Activated CD4-positive, alpha-beta T cell treated with anti-CD3 and anti-CD28 coated beads for 36 hours (primary cell): ENCODE data around the gene NGRN. TPM values are rescaled to one million over a fixed set of nuclear protein-coding genes. Genes with fewer than 3 reads are reported as not detected.
A peak's percentile ranks its signal among the peaks of the same experiment; 100 is the strongest.
"Not testable (repeated sequence)": the region's sequence is repeated elsewhere in the genome, so short reads cannot be mapped to it uniquely, and the experiment has no call there.

Source experiments
- ATAC-seq: fragments of 200-7000 bp; cut with Tn5 transposase; one replicate; pipeline ENCODE4 v1.10.0; 2021; ENCODE audit warnings: mild to moderate bottlenecking, moderate library complexity
- CTCF ChIA-PET: fragments of 350-600 bp; sonication (Branson Sonifier 250); formaldehyde crosslinking; loops from one replicate; lab custom pipeline; 2021; ENCODE audit warnings: antibody characterized with exemption; lab: Charles Lee
- POLR2A ChIA-PET: fragments of 350-600 bp; sonication (Branson Sonifier 250); formaldehyde crosslinking; loops from one replicate; lab custom pipeline; 2021; ENCODE audit warnings: antibody characterized with exemption, inconsistent platforms; lab: Charles Lee
- DNase-seq: peaks from one replicate; pipeline ENCODE4 v3.0.0-alpha.2; 2020
- H3K27ac Mint-ChIP-seq: one replicate; pipeline ENCODE4 v1.8.0; 2021; ENCODE audit warnings: mixed read lengths
- H3K27me3 Mint-ChIP-seq: one replicate; pipeline ENCODE4 v1.8.0; 2021; ENCODE audit warnings: mixed read lengths
- H3K36me3 Mint-ChIP-seq: one replicate; pipeline ENCODE4 v1.8.0; 2021; ENCODE audit warnings: low read depth, mixed read lengths
- H3K4me1 Mint-ChIP-seq: one replicate; pipeline ENCODE4 v1.8.0; 2021; ENCODE audit warnings: mixed read lengths
- H3K4me3 Mint-ChIP-seq: one replicate; pipeline ENCODE4 v1.8.0; 2021; ENCODE audit warnings: mild to moderate bottlenecking, moderate library complexity, mixed read lengths
- H3K9me3 Mint-ChIP-seq: one replicate; pipeline ENCODE4 v1.8.0; 2021; ENCODE audit warnings: low read depth, mixed read lengths
- intact Hi-C, 2 experiments: fragments of 100-400 bp; cut with DNase I in 1 of 2; cut with micrococcal nuclease in 1 of 2; formaldehyde crosslinking; loops; one replicate each; pipeline versions ENCODE4 v1.14.2 to v1.15.1; 2022 to 2024; cut with DNase I, micrococcal nuclease
- total RNA-seq, 2 experiments: library from RNA; stranded (reverse); gene quantifications; one replicate each; pipeline ENCODE4 v1.2.3, GENCODE V29; 2021

NGRN gene
- total RNA-seq, 2 experiments from 2014 or later, result 22.0 to 23.9 TPM

DNA sequence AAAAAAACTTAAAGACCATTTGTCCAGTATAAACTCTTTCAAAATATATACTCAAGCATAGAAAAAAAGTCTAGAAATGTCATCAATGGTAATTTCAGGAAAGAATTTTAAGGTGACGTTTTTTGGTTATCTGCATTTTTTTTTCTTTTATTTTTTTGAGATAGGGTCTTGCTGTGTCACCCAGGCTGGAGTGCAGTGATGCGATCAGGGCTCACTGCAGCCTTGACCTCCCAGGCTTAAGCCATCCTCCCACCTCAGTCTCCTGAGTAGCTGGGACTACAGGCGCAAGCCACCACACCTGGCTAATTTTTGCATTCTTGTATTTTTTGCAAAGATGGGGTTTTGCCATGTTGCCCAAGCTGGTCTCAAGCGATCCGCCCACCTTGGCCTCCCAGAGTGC, 15.3 kb downstream of the NGRN start:
- H3K36me3 Mint-ChIP-seq, H3K4me1 Mint-ChIP-seq, H3K27me3 Mint-ChIP-seq: not testable (repeated sequence)

DNA sequence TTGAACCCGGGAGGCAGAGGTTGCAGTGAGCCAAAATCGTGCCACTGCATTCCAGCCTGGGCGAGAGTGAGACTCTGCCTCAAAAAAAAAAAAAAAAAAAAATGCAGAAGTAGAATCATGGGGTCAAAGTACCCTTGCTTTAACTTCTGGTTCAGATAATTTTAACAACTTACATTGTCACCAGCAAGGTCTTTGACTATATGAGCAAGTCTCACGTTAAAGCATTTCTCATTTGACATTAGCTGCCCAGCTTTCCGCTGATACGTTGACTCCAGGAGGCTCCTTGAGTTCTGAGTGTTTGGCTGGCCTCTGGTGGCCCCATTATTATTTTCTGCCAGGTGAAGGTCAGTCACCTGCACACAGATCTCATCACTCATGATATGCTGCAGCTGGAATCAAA, 16.2 kb downstream of the NGRN start:
- intact Hi-C loops, H3K4me3 Mint-ChIP-seq, H3K27me3 Mint-ChIP-seq, H3K4me1 Mint-ChIP-seq, H3K9me3 Mint-ChIP-seq, H3K27ac Mint-ChIP-seq, DNase-seq, H3K36me3 Mint-ChIP-seq, POLR2A ChIA-PET, ATAC-seq: not testable (repeated sequence)
- CTCF ChIA-PET, result interaction anchor here (1.0 to 1.6 kb wide), 4 partner anchors 9 to 200 kb away, joined by 3 to 6 read pairs (median 5); no protein-coding TSS in a partner anchor

More for the DNA sequence above, 15.3 kb downstream of the NGRN start:
- H3K27ac Mint-ChIP-seq, intact Hi-C loops, H3K9me3 Mint-ChIP-seq, DNase-seq, H3K4me3 Mint-ChIP-seq, ATAC-seq: not testable (repeated sequence)
- ChIA-PET CTCF (interaction anchor here (1.4 kb wide), 1 partner anchor 159 kb away, joined by 3 read pairs; no protein-coding TSS in a partner anchor), POLR2A (interaction anchor here (0.5 to 0.7 kb wide), 2 partner anchors 292 to 412 kb away, joined by 4 to 7 read pairs; no protein-coding TSS in a partner anchor)

DNA sequence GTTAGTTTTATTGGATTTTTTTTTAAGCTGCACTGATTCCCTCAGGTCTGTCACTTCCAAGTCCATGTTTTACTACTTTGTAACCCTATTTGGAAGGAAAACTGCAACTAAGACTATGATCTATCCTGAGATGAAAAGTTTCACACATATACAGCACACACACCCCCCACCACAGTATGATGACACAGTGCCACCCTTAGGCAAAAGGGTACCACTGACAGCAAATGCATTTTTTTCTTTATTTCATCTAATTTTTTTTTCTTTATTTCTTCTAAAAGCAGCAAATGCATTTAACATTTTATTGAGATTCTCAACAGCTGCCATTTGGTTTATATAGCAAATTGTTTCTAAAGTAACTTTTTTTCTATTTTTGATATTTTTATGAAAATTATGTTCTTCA, 21.2 kb downstream of the NGRN start:
- Mint-ChIP-seq H3K27me3 (no peaks in the 10 kb centered on the region), H3K27ac (no peak overlapping the region), H3K4me1 (no peaks in the 10 kb centered on the region), H3K36me3 (no peaks in the 10 kb centered on the region), H3K9me3 (no peaks in the 10 kb centered on the region), H3K4me3 (no peak overlapping the region)
- DNase-seq (peak; percentile 61), ATAC-seq (peak; percentile 83)
- POLR2A ChIA-PET, result interaction anchor here (0.7 kb wide), 1 partner anchor 211 kb away, joined by 3 read pairs; no protein-coding TSS in a partner anchor
- intact Hi-C loops, result loop anchor here (1.0 to 5.0 kb wide), 3 partner anchors 67 to 144 kb away; no protein-coding TSS in a partner anchor
- CTCF ChIA-PET, result interaction anchor here (0.6 to 1.2 kb wide), 7 partner anchors 10 to 144 kb away, joined by 3 to 4 read pairs (median 3); partner anchors contain the start of gene SEMA4B

DNA sequence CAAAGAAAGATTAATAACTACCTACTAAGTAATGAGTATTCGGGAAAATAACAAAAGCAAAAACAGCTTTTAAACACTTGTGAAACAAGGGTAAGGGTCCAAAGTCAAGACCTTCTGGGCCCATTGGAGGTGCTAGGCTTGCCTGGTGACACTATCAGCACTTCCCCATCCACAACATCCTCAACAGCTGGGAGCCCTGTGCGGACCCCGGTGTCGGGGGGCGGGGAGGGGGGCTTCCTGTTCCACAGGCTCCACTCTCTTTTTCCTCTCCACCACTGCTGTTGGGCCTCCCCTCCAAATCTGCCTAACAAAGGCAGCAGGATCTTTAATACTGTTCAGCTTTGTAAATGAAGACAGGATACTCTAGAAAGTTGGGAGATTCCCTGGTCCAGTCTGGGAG, 21.6 kb downstream of the NGRN start:
- H3K27ac Mint-ChIP-seq, result no peak overlapping the region
- ChIA-PET CTCF (interaction anchor here (0.7 to 1.3 kb wide), 7 partner anchors 9 to 144 kb away, joined by 3 to 4 read pairs (median 3); partner anchors contain the start of gene SEMA4B), POLR2A (no interaction called here)
- H3K4me3 Mint-ChIP-seq, result no peak overlapping the region
- H3K4me1 Mint-ChIP-seq, result no peaks in the 10 kb centered on the region
- no peak for DNase-seq
- intact Hi-C loops, result loop anchor here in 1 of 2 experiments (5.0 kb wide), 1 partner anchor 145 kb away; no protein-coding TSS in a partner anchor
- H3K36me3 Mint-ChIP-seq, result no peaks in the 10 kb centered on the region
- no peaks in the 10 kb centered on the region for H3K9me3 Mint-ChIP-seq
- no peak for ATAC-seq
- H3K27me3 Mint-ChIP-seq, result no peaks in the 10 kb centered on the region

DNA sequence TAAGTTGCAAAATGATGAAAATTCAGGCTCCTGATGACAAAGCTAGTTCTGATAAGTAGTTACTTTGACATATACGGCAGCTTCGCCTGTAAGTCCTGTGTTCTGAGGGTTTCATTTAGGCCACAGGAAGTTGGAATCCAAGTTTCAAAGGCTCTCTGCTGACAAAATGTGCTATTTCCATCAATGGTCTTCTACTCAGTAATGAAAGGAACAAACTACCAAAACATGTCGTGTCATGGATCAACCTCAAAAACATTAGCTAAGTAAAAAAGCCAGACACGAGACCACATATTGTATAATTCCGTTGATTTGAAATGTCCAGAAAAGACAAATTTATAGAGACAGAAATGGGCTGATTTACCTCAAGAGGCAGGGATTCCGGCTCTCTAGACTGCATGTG, 22.5 kb downstream of the NGRN start:
- ATAC-seq (no peak), DNase-seq (no peak)
- no peak overlapping the region for H3K4me3 Mint-ChIP-seq
- no peaks in the 10 kb centered on the region for H3K36me3 Mint-ChIP-seq
- H3K4me1 Mint-ChIP-seq, result no peaks in the 10 kb centered on the region
- CTCF ChIA-PET, result interaction anchor here (0.6 to 2.1 kb wide), 7 partner anchors 11 to 513 kb away, joined by 3 to 5 read pairs (median 3); no protein-coding TSS in a partner anchor
- H3K27ac Mint-ChIP-seq, result no peak overlapping the region
- POLR2A ChIA-PET, result no interaction called here
- H3K9me3 Mint-ChIP-seq, result no peaks in the 10 kb centered on the region
- no peaks in the 10 kb centered on the region for H3K27me3 Mint-ChIP-seq
- intact Hi-C loops, result loop anchor here in 1 of 2 experiments (5.0 kb wide), 1 partner anchor 146 kb away; no protein-coding TSS in a partner anchor

DNA sequence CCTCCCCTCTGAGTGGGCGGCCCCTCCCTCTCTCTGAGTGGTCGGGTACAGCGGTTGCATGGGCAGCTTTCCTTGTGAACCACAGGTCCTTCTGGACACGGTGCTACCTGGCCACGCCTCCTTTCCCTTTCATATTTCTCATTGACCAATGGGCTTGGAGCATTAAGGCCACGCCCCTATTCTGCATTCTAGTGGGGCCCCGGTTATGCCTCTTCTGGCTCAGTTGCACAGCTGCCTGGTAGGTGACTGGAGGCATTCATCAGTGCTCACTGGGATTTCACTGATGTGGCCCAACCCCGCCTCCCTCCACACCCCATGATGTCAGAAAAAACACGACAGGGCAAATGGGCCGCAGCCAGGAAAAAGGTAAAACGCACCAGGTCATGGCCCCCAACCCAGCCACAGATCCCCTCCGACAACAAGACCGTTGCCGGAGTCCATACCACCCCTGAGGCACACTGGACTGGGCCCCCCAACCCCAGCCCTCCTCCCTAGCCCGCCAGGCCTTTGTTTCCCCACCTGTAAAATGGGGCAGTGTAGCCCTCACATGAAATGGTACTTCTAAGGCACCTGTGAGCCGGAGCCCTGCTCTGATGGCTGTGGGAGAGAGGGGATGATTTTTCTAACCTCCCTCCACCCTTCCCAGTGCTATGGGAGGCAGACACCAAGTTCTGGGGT, 26.3 kb downstream of the NGRN start:
- no peak overlapping the region for H3K4me3 Mint-ChIP-seq
- ChIA-PET CTCF (interaction anchor here (0.9 to 2.1 kb wide), 5 partner anchors 10 to 316 kb away, joined by 3 to 12 read pairs (median 6); no protein-coding TSS in a partner anchor), POLR2A (no interaction called here)
- no peaks in the 10 kb centered on the region for H3K36me3 Mint-ChIP-seq
- H3K4me1 Mint-ChIP-seq, result no peaks in the 10 kb centered on the region
- H3K27ac Mint-ChIP-seq, result no peak overlapping the region
- intact Hi-C loops, result no loop called here
- ATAC-seq (no peak), DNase-seq (peak; percentile 45)
- no peaks in the 10 kb centered on the region for H3K27me3 Mint-ChIP-seq
- H3K9me3 Mint-ChIP-seq, result no peaks in the 10 kb centered on the region

DNA sequence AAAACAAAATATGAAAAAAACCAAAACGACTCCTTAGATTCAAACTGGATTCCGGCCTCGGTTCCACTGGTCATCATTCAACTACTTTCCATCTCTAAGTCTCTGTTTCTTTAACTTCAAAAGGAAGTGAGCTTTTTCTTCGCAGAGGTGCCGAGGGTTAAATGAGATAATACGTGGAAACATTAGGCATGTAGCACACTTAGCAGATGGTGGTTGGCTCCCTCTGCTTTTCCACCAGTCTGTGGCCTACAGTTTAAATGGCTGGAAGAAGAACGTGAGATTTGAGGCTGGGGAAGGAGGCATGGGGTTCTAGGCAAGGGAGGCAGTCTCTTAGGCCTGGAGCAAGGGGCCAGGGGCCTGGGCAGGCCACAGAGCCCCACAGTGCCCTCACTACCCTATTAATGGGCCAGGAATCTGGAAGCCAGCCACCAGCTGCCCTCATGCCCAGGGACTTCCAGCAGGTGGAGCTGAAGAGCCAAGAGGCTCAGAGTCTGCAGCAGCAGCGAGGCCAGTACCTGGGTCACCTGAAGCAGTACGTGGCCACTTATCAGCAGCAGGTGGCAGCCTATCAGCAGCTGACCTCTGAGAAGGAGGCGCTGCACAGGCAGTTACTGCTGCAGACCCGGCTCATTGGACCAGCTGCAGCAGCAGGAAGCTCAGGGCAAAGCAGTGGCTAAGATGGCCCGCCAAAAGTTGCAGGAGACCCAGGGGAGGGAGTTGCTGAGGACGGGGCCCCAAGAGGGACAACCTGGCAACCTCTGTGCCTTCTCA, 27.8 kb downstream of the NGRN start:
- intact Hi-C loops, H3K36me3 Mint-ChIP-seq, H3K27me3 Mint-ChIP-seq, H3K4me1 Mint-ChIP-seq, H3K4me3 Mint-ChIP-seq, H3K9me3 Mint-ChIP-seq, H3K27ac Mint-ChIP-seq: not testable (repeated sequence)
- CTCF ChIA-PET, result interaction anchor here (0.6 to 2.8 kb wide), 26 partner anchors 9 to 924 kb away, joined by 3 to 20 read pairs (median 4); partner anchors contain the start of gene TTLL13
- DNase-seq, result peak; percentile 87
- POLR2A ChIA-PET, result interaction anchor here (0.6 kb wide), 1 partner anchor 188 kb away, joined by 5 read pairs; no protein-coding TSS in a partner anchor
- ATAC-seq, result peak; percentile 74

DNA sequence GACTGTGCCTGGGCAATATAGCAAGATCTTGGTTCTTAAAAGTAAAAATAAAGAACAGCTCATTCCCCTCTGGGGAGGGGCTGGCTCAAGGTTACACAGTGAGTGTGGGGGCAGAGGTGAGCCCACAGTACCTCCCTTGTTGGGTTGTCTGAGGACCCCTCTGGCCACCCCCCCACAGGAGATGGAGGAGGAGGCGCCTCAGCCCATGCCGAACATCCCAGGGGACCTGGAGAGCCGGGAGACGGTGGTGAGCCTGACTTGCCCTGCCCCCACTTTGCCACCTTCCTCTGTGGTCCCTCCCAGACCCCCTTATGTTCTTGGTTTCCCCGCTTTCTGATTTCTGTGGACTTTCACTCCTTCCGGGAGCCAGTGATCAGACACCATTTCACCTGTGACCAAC, 28.7 kb downstream of the NGRN start:
- H3K27ac Mint-ChIP-seq, result no peak overlapping the region
- ATAC-seq, result no peak
- no peak overlapping the region for H3K4me3 Mint-ChIP-seq
- DNase-seq, result no peak
- no peaks in the 10 kb centered on the region for H3K27me3 Mint-ChIP-seq
- no peaks in the 10 kb centered on the region for H3K4me1 Mint-ChIP-seq
- no peaks in the 10 kb centered on the region for H3K9me3 Mint-ChIP-seq
- ChIA-PET CTCF (interaction anchor here (0.7 to 2.8 kb wide), 13 partner anchors 8 to 326 kb away, joined by 3 to 20 read pairs (median 5); partner anchors contain the start of gene TTLL13), POLR2A (no interaction called here)
- H3K36me3 Mint-ChIP-seq, result no peaks in the 10 kb centered on the region
- intact Hi-C loops, result no loop called here

DNA sequence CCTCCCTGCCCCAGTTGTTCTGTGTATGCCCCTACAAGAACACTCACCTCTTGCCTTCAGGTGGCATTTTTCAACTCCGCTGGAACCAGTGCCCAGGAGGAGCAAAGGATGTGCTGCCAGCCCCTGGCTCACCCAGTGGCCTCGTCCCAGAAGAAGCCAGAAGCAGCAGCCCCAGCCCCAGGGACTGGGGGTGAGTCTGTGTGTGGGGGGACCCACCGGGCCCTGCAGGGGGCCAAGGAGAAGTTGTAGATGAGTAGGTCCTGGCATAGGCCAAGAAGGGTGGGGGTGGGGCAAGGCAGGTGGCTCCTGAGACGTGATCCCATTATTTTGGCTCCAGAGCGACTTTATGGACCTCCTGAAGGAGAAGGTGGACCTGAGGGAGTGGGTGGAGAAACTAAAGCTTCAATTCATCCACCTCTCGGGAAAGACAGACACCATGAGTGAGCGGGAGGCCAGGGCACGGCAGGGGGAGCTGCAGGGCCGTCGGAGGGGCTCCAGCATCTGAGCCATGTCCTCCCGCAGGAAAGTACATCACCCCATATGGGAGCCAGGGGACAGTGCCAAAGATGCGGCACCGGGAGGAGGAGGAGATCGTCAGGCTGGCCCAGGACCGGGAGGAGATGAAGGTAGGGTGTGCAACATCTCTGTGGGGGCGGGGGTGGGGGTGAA, 29.3 kb downstream of the NGRN start:
- H3K27me3 Mint-ChIP-seq, result no peaks in the 10 kb centered on the region
- H3K4me1 Mint-ChIP-seq, result no peaks in the 10 kb centered on the region
- H3K4me3 Mint-ChIP-seq, result no peak overlapping the region
- intact Hi-C loops, result no loop called here
- CTCF ChIA-PET, result interaction anchor here (1.6 to 2.8 kb wide), 3 partner anchors 8 to 214 kb away, joined by 4 to 17 read pairs (median 6); no protein-coding TSS in a partner anchor
- no peak for DNase-seq
- ATAC-seq, result no peak
- no peaks in the 10 kb centered on the region for H3K9me3 Mint-ChIP-seq
- H3K36me3 Mint-ChIP-seq, result no peaks in the 10 kb centered on the region
- POLR2A ChIA-PET, result interaction anchor here (0.6 kb wide), 1 partner anchor 974 kb away, joined by 3 read pairs; no protein-coding TSS in a partner anchor
- H3K27ac Mint-ChIP-seq, result no peak overlapping the region

DNA sequence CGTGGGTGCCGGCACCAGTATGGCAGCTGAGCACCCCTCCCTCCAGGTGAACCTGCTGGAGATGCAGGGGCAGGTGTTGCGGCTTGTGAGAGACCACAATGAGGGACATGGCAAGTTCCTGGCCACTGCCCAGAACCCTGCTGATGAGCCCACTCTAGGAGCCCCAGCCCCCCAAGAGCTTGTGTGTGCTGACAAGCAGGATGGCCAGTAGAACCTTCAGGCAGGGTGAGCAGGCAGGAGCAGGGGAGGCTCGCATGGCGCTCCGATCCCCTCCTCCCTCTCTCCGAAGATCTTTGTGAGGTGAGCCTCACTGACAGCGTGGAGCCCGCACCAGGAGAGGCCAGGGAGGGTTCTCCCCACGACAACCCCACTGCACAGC, 29.8 kb downstream of the NGRN start:
- Mint-ChIP-seq H3K4me1 (no peaks in the 10 kb centered on the region), H3K9me3 (no peaks in the 10 kb centered on the region), H3K36me3 (no peaks in the 10 kb centered on the region), H3K27me3 (no peaks in the 10 kb centered on the region), H3K27ac (no peak overlapping the region), H3K4me3 (no peak overlapping the region)
- ChIA-PET CTCF (interaction anchor here (0.5 to 2.8 kb wide), 3 partner anchors 7 to 187 kb away, joined by 3 to 17 read pairs (median 3); no protein-coding TSS in a partner anchor), POLR2A (interaction anchor here (0.6 kb wide), 1 partner anchor 974 kb away, joined by 3 read pairs; no protein-coding TSS in a partner anchor)
- intact Hi-C loops, result no loop called here
- no peak for ATAC-seq
- no peak for DNase-seq
